ENCODE data around the gene ZBTB33.

The ZBTB33 gene

DNA sequence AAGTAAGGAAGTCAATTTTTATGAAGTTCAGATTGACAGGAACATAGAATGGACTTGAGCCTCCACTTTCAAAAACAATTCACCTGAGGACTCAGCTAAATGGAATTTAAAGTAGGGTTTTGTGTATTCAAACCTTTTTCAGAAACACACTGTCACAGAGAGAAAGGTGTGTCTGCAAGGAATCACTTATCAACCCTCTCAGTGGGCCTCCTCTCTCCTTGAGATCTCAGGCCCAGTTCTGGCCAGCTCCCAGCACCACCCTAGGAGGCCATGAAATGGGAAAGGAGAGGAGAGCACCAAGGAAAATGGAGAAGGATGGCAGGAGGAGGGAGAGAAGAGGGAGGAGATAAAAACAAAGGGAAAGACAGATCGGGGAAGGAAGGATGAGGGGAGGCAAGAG is 32.1 kb downstream of the ZBTB33 start:
- Mint-ChIP-seq H3K4me1 (ENCODE audit: low read depth) (no peaks in the 10 kb centered on the region), H3K27me3 (ENCODE audit: low read depth) (peaks cover 13% of the 10 kb centered on the region), H3K27ac (no peak overlapping the region), H3K9me3 (no peaks in the 10 kb centered on the region), H3K4me3 (no peak overlapping the region), H3K36me3 (ENCODE audit: low read depth) (no peaks in the 10 kb centered on the region)

DNA sequence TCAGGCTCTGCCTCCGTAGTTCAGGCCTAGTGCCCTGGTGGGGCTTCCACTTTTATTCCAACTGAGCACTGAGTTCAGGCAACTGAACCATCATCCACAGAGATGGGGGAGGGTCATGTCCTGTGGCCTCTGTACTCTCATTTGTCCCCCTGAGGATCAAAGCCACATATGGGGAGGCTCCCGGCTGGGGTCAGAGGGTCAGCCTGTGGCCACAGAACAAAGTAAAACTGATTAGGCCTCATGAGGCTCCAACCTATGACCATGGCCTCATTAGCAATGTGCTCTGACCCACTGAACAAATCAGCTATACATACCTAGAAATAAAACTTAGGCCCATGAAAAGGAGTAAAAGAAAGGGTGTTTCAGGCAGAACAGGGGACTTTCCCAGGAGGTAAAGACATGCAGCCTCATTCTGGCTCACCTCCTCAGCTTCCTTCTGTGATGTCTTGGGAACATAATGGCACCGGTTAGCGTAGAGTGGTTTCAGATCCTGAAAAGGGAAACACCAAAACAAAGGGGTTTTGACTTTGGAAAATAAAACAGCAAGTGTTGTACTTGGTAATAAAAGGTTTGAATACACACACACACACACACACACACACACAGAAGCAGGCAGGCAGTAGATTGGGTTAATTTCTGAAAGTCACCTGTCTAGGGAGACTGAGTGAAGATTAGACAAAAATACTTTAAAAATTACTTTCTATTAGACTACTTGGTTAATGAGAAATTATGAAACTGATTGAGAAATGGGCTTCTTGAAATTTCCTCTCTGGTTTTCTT is 36.3 kb downstream of the ZBTB33 start:
- Mint-ChIP-seq H3K27ac (no peak overlapping the region), H3K4me3 (no peak overlapping the region), H3K4me1 (ENCODE audit: low read depth) (no peaks in the 10 kb centered on the region), H3K9me3 (no peaks in the 10 kb centered on the region), H3K27me3 (ENCODE audit: low read depth) (peaks cover 7% of the 10 kb centered on the region), H3K36me3 (ENCODE audit: low read depth) (no peaks in the 10 kb centered on the region)

DNA sequence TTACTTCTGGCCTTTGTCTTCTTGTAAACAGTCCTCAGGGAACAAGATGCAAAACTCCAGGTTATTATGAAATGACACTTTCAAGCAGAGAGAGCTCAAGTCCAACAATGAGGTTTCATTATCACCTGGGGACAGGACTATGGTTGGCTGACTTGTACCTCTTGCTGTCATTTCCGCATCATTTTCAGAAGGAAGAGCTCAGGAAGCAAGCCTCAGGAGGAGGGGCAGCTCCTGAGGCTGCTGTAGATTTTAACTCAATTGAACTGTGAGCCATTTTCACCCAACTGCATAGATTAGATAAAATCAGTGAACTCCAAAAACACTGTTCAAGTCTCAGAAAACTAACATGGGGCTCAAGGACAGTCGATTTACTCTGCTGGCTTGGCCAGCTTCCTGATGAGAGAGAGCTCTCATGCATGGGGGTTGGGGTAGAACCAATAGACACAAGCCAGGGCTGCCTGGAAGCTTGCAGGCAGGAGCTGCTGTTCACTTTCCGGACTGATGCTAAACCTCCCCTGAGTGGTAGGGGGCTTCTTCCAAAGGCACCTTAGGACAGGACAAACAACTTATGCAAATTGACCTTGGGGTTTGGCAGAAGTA is 37.0 kb downstream of the ZBTB33 start:
- H3K4me1 Mint-ChIP-seq (ENCODE audit: low read depth): no peaks in the 10 kb centered on the region
- no peaks in the 10 kb centered on the region for H3K36me3 Mint-ChIP-seq (ENCODE audit: low read depth)
- peaks cover 7% of the 10 kb centered on the region for H3K27me3 Mint-ChIP-seq (ENCODE audit: low read depth)
- H3K4me3 Mint-ChIP-seq: no peak overlapping the region
- H3K9me3 Mint-ChIP-seq: no peaks in the 10 kb centered on the region
- H3K27ac Mint-ChIP-seq: no peak overlapping the region

DNA sequence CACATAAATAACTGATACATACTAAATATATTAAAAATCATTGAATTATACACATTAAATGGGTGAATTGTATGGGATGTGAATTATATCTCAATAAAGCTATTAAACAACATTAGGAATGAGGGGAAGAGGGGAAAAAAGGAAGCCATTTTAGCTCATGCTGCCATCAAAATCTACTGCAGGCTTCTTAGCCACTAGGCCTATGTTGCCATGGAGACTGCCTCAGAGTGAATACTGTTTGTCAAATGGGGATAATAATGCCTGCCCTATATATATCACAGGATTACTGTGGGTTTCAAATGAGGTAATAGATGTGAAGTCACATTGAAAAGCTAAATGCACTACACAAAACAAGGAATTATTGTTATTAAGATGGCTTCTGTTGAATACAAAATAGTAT is 39.5 kb downstream of the ZBTB33 start:
- Mint-ChIP-seq H3K27ac (no peak overlapping the region), H3K4me1 (ENCODE audit: low read depth) (no peaks in the 10 kb centered on the region)

DNA sequence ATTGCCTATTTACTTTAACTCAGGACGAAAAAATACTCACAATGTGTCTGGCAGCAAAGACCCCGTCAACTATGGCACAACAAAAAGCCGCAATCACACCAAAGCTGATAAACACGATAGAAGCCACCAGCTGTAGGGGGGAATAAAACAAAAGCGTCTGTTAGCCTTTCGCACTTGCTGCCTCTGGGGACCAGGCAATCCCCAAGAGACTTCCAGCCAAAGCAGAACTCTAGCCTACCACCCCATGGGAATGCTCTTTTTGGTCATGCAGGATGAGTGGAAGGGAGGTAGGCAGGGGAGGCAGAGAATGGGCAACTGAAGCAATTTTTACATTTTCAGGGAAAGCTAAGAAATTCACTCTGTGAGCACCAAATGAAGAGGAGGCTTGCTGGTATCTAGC is 40.6 kb downstream of the ZBTB33 start:
- H3K27ac Mint-ChIP-seq: no peak overlapping the region
- H3K4me1 Mint-ChIP-seq (ENCODE audit: low read depth): no peaks in the 10 kb centered on the region
- no peaks in the 10 kb centered on the region for H3K27me3 Mint-ChIP-seq (ENCODE audit: low read depth)
- no peaks in the 10 kb centered on the region for H3K36me3 Mint-ChIP-seq (ENCODE audit: low read depth)
- H3K9me3 Mint-ChIP-seq: no peaks in the 10 kb centered on the region
- H3K4me3 Mint-ChIP-seq: no peak overlapping the region

More for the DNA sequence above, 39.5 kb downstream of the ZBTB33 start:
- Mint-ChIP-seq H3K4me3 (no peak overlapping the region), H3K27me3 (ENCODE audit: low read depth) (no peaks in the 10 kb centered on the region), H3K36me3 (ENCODE audit: low read depth) (no peaks in the 10 kb centered on the region), H3K9me3 (no peaks in the 10 kb centered on the region)

DNA sequence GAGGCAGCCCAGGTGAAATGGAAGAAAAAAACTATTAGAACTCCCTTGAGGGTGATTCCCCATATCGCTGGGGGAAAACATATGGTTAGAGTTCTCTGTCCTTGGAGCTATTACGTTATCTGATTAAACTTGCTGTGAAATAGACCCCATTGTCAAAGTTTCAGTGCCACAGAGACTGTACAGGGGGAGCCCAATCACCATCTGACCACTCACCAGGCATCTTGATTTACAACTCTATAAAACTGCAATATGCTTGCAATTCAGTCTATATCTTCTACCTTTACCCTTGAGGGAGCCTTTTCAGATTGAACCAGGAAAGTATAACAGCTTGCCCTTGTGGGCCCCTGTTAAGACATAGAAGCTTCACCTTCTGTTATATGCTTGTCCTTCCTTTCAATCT is 42.4 kb downstream of the ZBTB33 start:
- no peaks in the 10 kb centered on the region for H3K4me1 Mint-ChIP-seq (ENCODE audit: low read depth)

DNA sequence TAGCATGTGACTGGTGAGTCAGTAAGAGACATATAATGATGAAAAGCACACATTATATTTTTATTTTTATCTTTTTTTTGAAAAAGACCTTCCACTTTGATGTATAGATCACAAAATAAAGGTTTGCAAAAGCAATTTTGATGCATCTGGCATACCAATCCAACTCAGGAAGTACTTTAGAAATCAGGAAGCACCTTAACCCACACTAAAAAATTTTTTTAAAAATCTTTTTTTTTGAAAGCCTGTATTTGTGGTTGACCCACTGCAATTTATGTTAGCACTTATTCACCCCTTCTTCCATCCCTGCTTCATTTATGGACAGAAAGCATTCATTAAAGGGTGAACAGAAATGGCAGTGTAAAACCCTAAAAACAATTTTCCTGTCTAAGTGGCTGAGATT is 44.0 kb downstream of the ZBTB33 start:
- no peaks in the 10 kb centered on the region for H3K4me1 Mint-ChIP-seq (ENCODE audit: low read depth)
- no peaks in the 10 kb centered on the region for H3K27me3 Mint-ChIP-seq (ENCODE audit: low read depth)
- no peaks in the 10 kb centered on the region for H3K9me3 Mint-ChIP-seq
- H3K27ac Mint-ChIP-seq: no peak overlapping the region
- H3K4me3 Mint-ChIP-seq: no peak overlapping the region
- no peaks in the 10 kb centered on the region for H3K36me3 Mint-ChIP-seq (ENCODE audit: low read depth)

More for the DNA sequence above, 42.4 kb downstream of the ZBTB33 start:
- H3K27ac Mint-ChIP-seq: no peak overlapping the region
- no peaks in the 10 kb centered on the region for H3K9me3 Mint-ChIP-seq
- no peaks in the 10 kb centered on the region for H3K27me3 Mint-ChIP-seq (ENCODE audit: low read depth)
- no peak overlapping the region for H3K4me3 Mint-ChIP-seq
- H3K36me3 Mint-ChIP-seq (ENCODE audit: low read depth): no peaks in the 10 kb centered on the region

DNA sequence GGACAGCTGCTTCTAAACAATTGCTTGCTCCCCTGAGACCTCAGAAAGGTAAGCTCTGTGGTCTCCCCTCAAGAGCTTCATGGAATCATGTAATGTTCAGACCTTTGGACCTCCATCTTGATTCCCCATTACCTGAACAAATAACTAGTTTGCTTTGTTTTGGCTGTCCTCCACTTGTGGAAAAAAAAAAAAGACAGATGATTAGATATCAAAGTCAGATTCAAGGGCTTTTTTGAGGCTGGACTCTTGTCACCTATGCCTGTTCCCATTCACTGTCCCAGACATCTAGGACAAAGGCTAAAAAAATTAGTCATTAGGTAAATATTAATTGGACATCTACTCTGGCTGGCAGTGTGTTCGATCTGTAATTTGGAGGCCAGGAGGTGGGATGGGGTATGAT is 47.3 kb downstream of the ZBTB33 start:
- Mint-ChIP-seq H3K4me1 (ENCODE audit: low read depth) (peaks cover 8% of the 10 kb centered on the region), H3K4me3 (no peak overlapping the region), H3K27me3 (ENCODE audit: low read depth) (no peaks in the 10 kb centered on the region), H3K27ac (no peak overlapping the region), H3K9me3 (no peaks in the 10 kb centered on the region), H3K36me3 (ENCODE audit: low read depth) (no peaks in the 10 kb centered on the region)

DNA sequence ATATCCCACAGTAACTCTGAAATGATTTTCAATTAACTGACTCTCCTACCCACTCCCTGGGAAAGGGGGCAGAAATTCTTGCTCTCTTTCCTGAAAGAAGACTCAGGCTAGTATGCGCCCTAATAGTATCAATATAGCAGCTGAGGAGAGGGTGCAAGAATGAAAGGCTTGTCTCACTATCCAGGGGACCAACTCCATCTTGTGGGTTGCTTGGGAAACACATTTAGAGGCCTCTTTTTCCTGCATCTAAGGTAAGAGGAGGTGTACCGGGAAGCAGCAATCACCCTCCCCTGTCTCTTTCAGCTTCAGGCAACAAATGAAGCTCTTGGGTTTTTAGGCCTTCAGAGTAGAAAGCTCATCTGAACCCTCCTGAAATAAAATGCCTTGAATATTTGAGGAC is 49.3 kb downstream of the ZBTB33 start:
- H3K9me3 Mint-ChIP-seq: no peaks in the 10 kb centered on the region
- peaks cover 9% of the 10 kb centered on the region for H3K4me1 Mint-ChIP-seq (ENCODE audit: low read depth)
- no peak overlapping the region for H3K4me3 Mint-ChIP-seq
- no peaks in the 10 kb centered on the region for H3K36me3 Mint-ChIP-seq (ENCODE audit: low read depth)
- H3K27ac Mint-ChIP-seq: no peak overlapping the region
- no peaks in the 10 kb centered on the region for H3K27me3 Mint-ChIP-seq (ENCODE audit: low read depth)

DNA sequence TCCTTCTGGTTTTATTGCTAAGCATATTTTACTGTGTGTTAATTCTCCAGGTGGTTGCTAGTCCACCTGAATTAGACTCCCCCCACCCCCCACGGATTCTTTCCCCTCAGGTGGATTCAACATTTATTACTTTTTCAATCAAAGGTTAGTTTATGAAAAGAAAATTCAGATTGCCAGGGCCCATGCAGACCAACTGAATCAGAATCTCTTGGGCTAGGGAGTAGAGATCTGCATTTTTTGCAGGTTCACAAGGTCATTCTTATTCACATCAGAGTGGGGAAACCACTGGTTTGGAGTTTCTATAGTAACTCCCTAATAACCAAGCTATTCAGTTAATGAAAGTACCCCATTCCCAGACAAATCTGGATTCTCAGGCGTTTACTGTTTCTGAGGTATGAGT is 50.9 kb downstream of the ZBTB33 start:
- Mint-ChIP-seq H3K27me3 (ENCODE audit: low read depth) (peaks cover 3% of the 10 kb centered on the region), H3K4me1 (ENCODE audit: low read depth) (peaks cover 11% of the 10 kb centered on the region), H3K27ac (no peak overlapping the region), H3K4me3 (no peak overlapping the region), H3K36me3 (ENCODE audit: low read depth) (no peaks in the 10 kb centered on the region), H3K9me3 (no peaks in the 10 kb centered on the region)

DNA sequence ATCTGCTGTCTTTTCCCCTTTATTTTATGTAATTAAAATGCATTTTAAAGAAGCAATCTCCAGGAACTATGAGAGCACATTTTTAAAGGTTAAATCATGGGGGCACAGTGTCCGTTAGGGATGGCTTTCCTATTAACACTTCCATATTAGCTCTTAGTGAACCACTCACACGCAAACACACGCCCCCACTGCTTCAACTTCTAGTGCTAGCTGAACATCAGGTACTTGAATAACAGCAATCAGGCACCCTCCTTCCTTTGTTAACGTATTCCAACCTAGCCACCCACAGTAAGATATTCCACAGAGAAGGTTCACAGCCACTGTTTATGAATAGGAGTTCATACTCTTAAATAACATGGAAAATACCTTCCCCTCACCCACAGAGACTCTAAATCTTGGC is 51.3 kb downstream of the ZBTB33 start:
- Mint-ChIP-seq H3K9me3 (no peaks in the 10 kb centered on the region), H3K4me3 (peak overlapping the region; percentile 7), H3K36me3 (ENCODE audit: low read depth) (no peaks in the 10 kb centered on the region), H3K4me1 (ENCODE audit: low read depth) (peaks cover 16% of the 10 kb centered on the region), H3K27me3 (ENCODE audit: low read depth) (peaks cover 7% of the 10 kb centered on the region), H3K27ac (no peak overlapping the region)

DNA sequence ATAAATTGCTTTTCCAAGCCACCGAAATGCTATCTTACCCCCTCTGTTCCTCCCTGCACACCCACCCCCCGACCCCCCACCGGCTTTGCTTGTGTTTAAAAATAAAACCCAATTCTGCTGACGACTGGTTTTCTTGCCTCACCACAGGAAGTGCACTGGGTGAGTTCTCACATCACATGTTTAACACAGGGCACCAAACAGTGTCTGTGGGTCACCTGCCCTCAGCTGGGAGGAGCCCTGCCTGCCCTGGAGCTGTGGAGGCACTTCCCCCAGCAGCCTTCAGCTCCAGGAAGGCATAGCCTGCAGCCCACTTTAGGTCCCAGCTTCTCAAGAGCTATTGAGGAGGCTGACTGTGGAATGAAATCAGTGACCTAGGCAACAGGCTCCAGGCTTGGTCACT is 51.8 kb downstream of the ZBTB33 start:
- Mint-ChIP-seq H3K36me3 (ENCODE audit: low read depth) (no peaks in the 10 kb centered on the region), H3K27me3 (ENCODE audit: low read depth) (peaks cover 10% of the 10 kb centered on the region), H3K4me1 (ENCODE audit: low read depth) (peaks cover 17% of the 10 kb centered on the region), H3K9me3 (no peaks in the 10 kb centered on the region), H3K27ac (no peak overlapping the region), H3K4me3 (peak overlapping the region; percentile 11)

DNA sequence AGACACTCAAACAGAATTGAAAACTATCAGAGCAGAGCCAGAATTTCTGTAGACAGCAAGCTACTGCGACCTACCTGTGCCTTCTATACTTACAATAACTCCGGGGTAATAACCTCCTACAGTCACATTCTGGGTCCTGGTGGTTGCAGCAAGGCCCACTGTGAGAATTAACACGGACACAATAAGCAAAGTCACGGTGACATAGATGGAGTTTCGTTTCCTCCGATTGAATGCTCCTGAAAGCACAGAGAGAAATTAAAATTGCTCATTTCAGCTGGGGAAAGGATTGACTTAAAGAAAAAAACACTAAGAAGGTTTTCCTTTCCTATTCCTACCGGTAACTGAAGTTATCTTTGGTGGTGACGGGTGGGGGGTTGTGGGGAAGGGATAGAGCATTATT is 53.6 kb downstream of the ZBTB33 start:
- H3K4me3 Mint-ChIP-seq: no peak overlapping the region
- H3K4me1 Mint-ChIP-seq (ENCODE audit: low read depth): peaks cover 18% of the 10 kb centered on the region
- H3K36me3 Mint-ChIP-seq (ENCODE audit: low read depth): no peaks in the 10 kb centered on the region
- H3K27me3 Mint-ChIP-seq (ENCODE audit: low read depth): peaks cover 26% of the 10 kb centered on the region
- H3K9me3 Mint-ChIP-seq: no peaks in the 10 kb centered on the region
- no peak overlapping the region for H3K27ac Mint-ChIP-seq

DNA sequence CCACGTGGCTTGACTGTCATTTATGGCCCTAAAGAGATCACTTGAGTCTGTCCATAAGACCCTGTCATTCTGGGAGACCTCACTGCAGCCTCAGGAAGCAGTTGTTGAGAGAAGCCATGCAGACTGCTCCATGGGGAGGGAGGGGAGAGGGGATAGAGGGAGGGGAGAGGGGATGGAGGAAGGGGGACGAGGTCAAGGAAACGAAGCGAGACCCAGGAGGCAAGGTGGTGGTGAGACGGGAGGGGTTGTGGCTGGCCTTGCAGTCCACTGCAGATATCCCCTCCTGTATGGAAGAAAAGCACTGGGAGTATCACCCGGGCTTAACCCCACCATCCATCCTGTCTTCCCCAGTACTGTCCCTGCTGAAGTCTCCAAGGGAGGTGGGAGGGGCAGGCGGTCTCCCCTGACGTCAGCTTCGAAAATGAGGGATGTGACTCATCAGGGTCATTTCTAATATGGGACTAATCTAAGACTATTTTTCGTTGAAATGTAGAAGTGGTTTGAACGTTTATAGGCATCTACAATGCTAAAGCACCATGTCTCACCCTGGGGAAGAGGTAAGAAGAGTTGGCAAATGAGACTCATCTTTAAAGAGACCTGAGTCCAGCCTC is 55.0 kb downstream of the ZBTB33 start:
- H3K4me1 Mint-ChIP-seq (ENCODE audit: low read depth): peaks cover 26% of the 10 kb centered on the region
- H3K27ac Mint-ChIP-seq: no peak overlapping the region
- no peaks in the 10 kb centered on the region for H3K36me3 Mint-ChIP-seq (ENCODE audit: low read depth)

DNA sequence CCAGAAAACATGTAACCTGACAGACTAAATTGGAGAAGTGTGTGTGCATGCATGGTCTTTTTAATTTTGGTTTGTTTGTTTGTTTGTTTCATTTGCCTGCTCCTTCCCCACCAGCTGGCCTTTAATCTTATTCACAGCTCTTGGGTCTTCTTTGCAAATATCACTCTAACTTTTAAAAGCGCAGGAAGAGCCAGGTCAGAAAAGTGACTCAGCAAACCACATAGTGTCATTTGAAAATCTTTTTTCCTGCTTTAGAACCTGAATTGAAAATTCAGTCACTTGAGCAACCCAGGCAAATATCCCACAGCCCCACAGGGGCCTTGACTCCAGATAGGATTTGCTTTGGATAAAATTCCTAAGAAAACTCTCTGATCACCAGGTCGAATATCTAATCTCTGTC is 56.0 kb downstream of the ZBTB33 start:
- Mint-ChIP-seq H3K36me3 (ENCODE audit: low read depth) (no peaks in the 10 kb centered on the region), H3K9me3 (no peaks in the 10 kb centered on the region), H3K27ac (no peak overlapping the region), H3K4me3 (no peak overlapping the region), H3K27me3 (ENCODE audit: low read depth) (peaks cover 50% of the 10 kb centered on the region), H3K4me1 (ENCODE audit: low read depth) (peaks cover 26% of the 10 kb centered on the region)

More for the DNA sequence above, 55.0 kb downstream of the ZBTB33 start:
- peaks cover 40% of the 10 kb centered on the region for H3K27me3 Mint-ChIP-seq (ENCODE audit: low read depth)
- H3K4me3 Mint-ChIP-seq: no peak overlapping the region
- H3K9me3 Mint-ChIP-seq: no peaks in the 10 kb centered on the region

All from T-helper 1 cell treated with Interleukin-12 subunit alpha and Interleukin-12 subunit beta and Interleukin-4 antibody, amounts not matched to agents 30 μg/mL and 1 μg/mL, for 36 hours (primary cell).